Stimulated activated memory B cell treated with anti-CD40 and anti-IgM and Interleukin-4, amounts not matched to agents 10 μg/mL and 1 μg/mL and 100 μg/mL, for 72 hours (primary cell): ENCODE data around the gene MRPL40.

Experiments used
- ATAC-seq: fragments of 150-1000 bp; cut with Tn5 transposase; 2 replicates; pipeline ENCODE4 v1.10.0; 2021
- H3K27ac Mint-ChIP-seq: one replicate; pipeline ENCODE4 v1.8.0; 2022; ENCODE audit warnings: mild to moderate bottlenecking, mixed read lengths
- H3K27me3 Mint-ChIP-seq: one replicate; pipeline ENCODE4 v1.8.0; 2022; ENCODE audit warnings: mixed read lengths
- H3K36me3 Mint-ChIP-seq: one replicate; pipeline ENCODE4 v1.8.0; 2022; ENCODE audit warnings: mixed read lengths
- H3K4me1 Mint-ChIP-seq: one replicate; pipeline ENCODE4 v1.8.0; 2022; ENCODE audit warnings: mixed read lengths
- H3K4me3 Mint-ChIP-seq: one replicate; pipeline ENCODE4 v1.8.0; 2022; ENCODE audit warnings: mild to moderate bottlenecking, moderate library complexity, mixed read lengths
- H3K9me3 Mint-ChIP-seq: one replicate; pipeline ENCODE4 v1.8.0; 2022; ENCODE audit warnings: mixed read lengths

Gene MRPL40

GRCh38 chr22:19457828-19458428, 25.6 kb downstream of the MRPL40 start:
- Mint-ChIP-seq H3K4me3 (no peak overlapping the region), H3K36me3 (peaks cover 48% of the 10 kb centered on the region), H3K4me1 (no peaks in the 10 kb centered on the region), H3K27ac (no peak overlapping the region), H3K27me3 (no peaks in the 10 kb centered on the region), H3K9me3 (no peaks in the 10 kb centered on the region)
- no peak for ATAC-seq

- H3K4me3 Mint-ChIP-seq, result no peak overlapping the region
- no peaks in the 10 kb centered on the region for H3K4me1 Mint-ChIP-seq
- H3K27me3 Mint-ChIP-seq, result no peaks in the 10 kb centered on the region
- no peak overlapping the region for H3K27ac Mint-ChIP-seq
- H3K9me3 Mint-ChIP-seq, result no peaks in the 10 kb centered on the region
- no peak for ATAC-seq
- H3K36me3 Mint-ChIP-seq, result peaks cover 43% of the 10 kb centered on the region
These were observed 27.7 kb downstream of the MRPL40 start for GRCh38 chr22:19460036-19460435.

- peaks cover 41% of the 10 kb centered on the region for H3K36me3 Mint-ChIP-seq
- no peaks in the 10 kb centered on the region for H3K27me3 Mint-ChIP-seq
- no peaks in the 10 kb centered on the region for H3K4me1 Mint-ChIP-seq
- no peak for ATAC-seq
- no peak overlapping the region for H3K4me3 Mint-ChIP-seq
- no peak overlapping the region for H3K27ac Mint-ChIP-seq
- H3K9me3 Mint-ChIP-seq, result no peaks in the 10 kb centered on the region
These were observed 29.2 kb downstream of the MRPL40 start for GRCh38 chr22:19461506-19461905.

DNA sequence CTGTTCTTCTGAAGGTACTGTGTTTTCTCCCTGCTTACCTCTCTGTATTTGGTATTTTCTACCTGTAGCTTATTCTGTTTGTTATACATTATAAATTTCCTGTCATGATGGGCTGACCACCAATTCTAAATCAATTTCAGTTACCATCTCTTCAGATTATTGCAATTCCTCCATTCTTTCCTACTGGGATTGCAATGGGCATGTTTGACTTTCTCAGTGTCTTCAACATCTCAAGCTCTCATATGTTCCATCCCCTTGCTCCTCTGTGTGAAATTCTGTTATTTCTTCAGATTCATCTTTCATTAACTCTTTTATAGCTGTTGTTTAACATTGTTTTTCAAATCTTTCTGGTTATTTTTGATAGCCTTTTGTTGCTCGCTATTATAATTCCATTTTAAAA, 30.7 kb downstream of the MRPL40 start:
- H3K4me3 Mint-ChIP-seq, result no peak overlapping the region
- H3K27ac Mint-ChIP-seq, result no peak overlapping the region
- ATAC-seq, result no peak
- H3K27me3 Mint-ChIP-seq, result no peaks in the 10 kb centered on the region
- peaks cover 37% of the 10 kb centered on the region for H3K36me3 Mint-ChIP-seq
- H3K4me1 Mint-ChIP-seq, result no peaks in the 10 kb centered on the region
- H3K9me3 Mint-ChIP-seq, result no peaks in the 10 kb centered on the region

DNA sequence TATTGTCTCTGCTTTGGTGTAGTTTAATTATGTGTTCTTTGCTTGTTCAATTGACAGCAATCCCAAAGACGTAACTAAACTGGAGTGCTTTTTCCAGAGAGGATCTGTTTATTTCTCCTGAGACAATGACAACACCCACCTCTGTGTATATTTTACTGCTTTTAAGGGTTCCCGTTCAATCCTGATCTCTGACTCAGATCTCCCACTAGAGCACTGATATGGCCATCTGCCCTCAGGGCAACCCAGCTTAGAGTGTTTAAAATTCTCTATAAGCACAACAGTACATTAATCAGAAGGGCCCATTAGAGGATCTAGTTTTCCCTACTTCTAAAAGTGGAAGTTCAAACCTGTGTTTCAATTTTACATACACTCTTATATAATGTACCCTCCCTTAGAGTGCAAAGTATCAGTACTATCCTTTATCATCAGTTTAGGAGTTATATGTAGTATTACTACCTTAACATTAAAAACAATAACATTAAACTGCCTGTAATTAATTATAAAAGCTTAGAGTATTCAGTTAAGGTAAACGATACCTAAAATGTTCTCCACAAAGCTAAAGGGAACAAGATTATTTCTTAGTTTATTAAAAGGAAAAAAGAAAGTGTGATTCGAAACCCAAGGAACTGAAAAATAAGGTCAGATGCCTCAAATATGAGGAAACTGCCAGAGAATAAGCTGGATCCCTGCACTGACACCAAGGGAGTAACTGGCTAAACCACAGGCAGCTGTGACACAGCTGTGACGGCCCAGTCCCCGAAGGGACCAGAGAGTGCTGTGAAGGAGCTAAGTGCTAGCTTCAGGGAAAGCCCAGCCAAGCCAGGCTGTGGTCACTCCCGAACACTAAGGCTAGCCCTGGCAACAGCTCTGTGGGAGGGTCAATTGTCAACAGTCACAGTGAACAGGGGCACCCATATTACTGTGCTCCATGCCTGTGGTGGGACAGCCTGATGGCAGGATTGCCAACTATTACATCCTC, 31.4 kb downstream of the MRPL40 start:
- no peak for ATAC-seq
- H3K27ac Mint-ChIP-seq, result no peak overlapping the region
- H3K4me3 Mint-ChIP-seq, result no peak overlapping the region
- no peaks in the 10 kb centered on the region for H3K4me1 Mint-ChIP-seq
- H3K9me3 Mint-ChIP-seq, result no peaks in the 10 kb centered on the region
- no peaks in the 10 kb centered on the region for H3K27me3 Mint-ChIP-seq
- H3K36me3 Mint-ChIP-seq, result peaks cover 43% of the 10 kb centered on the region

- H3K36me3 Mint-ChIP-seq, result peaks cover 50% of the 10 kb centered on the region
- H3K27ac Mint-ChIP-seq, result no peak overlapping the region
These were observed 32.2 kb downstream of the MRPL40 start for GRCh38 chr22:19464546-19464945.

DNA sequence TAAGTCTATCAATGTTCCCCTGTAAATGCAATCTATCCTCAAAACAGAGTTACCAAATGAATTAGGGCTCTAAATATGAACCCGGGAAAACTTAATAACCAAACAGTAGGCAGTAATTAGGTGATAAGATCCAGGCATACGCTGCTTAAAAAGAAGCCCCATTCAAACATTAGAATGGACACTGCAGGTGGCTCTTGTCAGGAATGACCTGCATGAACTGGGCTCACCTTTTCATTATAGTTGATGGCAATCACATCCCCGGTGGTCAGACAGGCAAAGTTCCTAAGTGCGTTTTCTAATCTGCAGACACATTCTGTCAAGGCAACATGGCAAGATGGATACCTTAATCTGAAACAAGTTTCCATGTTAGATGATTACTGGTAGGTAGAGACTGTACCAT, 32.6 kb downstream of the MRPL40 start:
- Mint-ChIP-seq H3K4me1 (no peaks in the 10 kb centered on the region), H3K36me3 (peaks cover 54% of the 10 kb centered on the region), H3K4me3 (no peak overlapping the region), H3K27ac (no peak overlapping the region), H3K27me3 (no peaks in the 10 kb centered on the region), H3K9me3 (no peaks in the 10 kb centered on the region)
- no peak for ATAC-seq

More at GRCh38 chr22:19464546-19464945, 32.2 kb downstream of the MRPL40 start:
- H3K4me3 Mint-ChIP-seq, result no peak overlapping the region
- no peak for ATAC-seq
- H3K4me1 Mint-ChIP-seq, result no peaks in the 10 kb centered on the region
- H3K27me3 Mint-ChIP-seq, result no peaks in the 10 kb centered on the region
- no peaks in the 10 kb centered on the region for H3K9me3 Mint-ChIP-seq

DNA sequence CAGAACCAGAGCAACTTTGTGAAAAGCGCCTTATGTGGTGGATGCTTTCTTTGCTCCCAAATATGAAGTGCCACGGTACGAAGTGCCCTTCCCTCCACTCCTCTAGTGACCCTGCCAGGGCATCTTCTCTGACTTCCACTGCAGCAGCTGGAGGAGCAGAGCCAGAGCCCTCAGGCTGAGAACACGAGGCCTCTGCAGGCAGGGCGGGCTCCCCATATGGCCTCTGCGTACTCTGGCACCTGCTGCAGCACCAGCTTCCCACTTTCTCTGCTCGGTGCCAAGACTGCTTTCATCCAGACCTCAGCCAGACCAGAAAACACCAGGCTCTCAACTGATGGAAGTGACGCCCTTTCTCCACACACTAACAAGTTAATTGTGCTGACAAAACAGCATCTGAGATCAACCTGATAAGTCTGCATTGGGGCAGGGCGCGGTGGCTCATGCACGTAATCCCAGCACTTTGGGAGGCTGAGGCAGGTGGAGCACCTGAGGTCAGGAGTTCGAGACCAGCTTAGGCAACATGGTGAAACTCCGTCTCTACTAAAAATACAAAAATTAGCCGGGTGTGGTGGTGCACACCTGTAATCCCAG, 33.9 kb downstream of the MRPL40 start:
- Mint-ChIP-seq H3K36me3 (peaks cover 59% of the 10 kb centered on the region), H3K9me3 (no peaks in the 10 kb centered on the region), H3K27ac (no peak overlapping the region), H3K27me3 (no peaks in the 10 kb centered on the region), H3K4me1 (no peaks in the 10 kb centered on the region), H3K4me3 (no peak overlapping the region)
- no peak for ATAC-seq

GRCh38 chr22:19466848-19467752, 34.8 kb downstream of the MRPL40 start:
- H3K27ac Mint-ChIP-seq, result no peak overlapping the region
- peaks cover 68% of the 10 kb centered on the region for H3K36me3 Mint-ChIP-seq
- H3K27me3 Mint-ChIP-seq, result no peaks in the 10 kb centered on the region
- H3K4me3 Mint-ChIP-seq, result no peak overlapping the region
- H3K9me3 Mint-ChIP-seq, result no peaks in the 10 kb centered on the region
- ATAC-seq, result no peak
- H3K4me1 Mint-ChIP-seq, result no peaks in the 10 kb centered on the region

DNA sequence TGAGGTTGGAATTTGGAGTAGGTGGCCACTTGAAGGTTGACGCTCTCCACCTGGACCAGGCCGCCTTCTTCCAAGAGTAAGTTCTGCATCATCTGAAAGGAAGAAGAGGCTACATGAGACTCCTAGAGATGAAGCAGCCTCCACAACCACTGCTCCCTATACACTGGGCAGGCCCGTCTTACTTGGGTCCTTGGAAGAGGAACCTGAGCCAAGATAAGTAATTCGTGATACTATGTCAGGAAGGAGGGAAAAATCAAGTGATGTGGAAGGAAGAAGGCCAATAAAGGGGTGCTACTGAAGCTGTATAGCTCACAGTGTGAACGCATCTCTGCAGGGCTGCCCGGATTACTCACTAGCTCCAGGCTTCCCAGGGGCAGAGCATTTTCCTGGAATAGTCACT, 35.6 kb downstream of the MRPL40 start:
- Mint-ChIP-seq H3K9me3 (no peaks in the 10 kb centered on the region), H3K27me3 (no peaks in the 10 kb centered on the region), H3K4me1 (no peaks in the 10 kb centered on the region), H3K27ac (no peak overlapping the region), H3K4me3 (no peak overlapping the region), H3K36me3 (peaks cover 67% of the 10 kb centered on the region)
- no peak for ATAC-seq

DNA sequence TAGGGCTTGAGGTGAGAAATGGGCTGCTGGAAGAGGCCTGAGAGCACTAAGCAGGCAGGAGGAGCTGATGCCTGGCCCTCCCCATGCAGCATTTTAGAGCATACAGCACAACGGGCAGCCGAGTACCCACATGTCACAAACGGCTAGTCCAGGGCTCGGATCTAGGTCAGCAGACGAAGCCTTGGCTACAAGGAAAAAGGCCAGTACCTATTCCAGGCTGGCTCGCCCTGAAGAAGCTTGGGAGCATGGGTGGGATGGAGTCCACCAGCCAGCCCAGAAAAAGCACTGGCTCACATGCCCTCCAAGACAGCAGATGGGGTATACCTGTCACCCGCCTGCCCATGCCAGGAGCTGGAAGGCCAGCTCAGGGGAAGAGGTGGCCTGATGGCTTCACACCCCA, 37.1 kb downstream of the MRPL40 start:
- no peak for ATAC-seq
- Mint-ChIP-seq H3K36me3 (peaks cover 71% of the 10 kb centered on the region), H3K9me3 (no peaks in the 10 kb centered on the region), H3K27ac (no peak overlapping the region), H3K4me1 (no peaks in the 10 kb centered on the region), H3K27me3 (no peaks in the 10 kb centered on the region), H3K4me3 (no peak overlapping the region)

DNA sequence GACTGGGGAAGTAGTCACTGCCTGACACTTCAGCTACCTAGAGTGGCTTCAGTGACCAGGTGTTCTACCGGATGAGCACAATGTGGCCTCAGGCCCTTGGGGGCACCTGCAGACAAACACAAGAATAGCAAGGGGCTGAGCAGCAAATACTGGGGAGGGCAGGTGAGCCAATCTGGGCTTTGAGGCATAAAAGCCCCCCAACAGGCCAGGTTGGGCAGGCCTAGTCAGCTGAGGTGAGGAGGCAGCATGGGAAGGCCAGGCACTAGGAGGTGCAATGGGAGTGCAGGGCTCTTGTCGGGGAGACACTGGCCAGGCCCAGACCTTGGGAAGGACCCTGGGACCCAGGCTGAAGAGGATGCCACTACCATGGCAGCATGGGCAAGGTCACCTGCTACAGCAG, 37.7 kb downstream of the MRPL40 start:
- ATAC-seq, result no peak
- no peaks in the 10 kb centered on the region for H3K4me1 Mint-ChIP-seq
- H3K27me3 Mint-ChIP-seq, result no peaks in the 10 kb centered on the region
- H3K36me3 Mint-ChIP-seq, result peaks cover 67% of the 10 kb centered on the region
- H3K9me3 Mint-ChIP-seq, result no peaks in the 10 kb centered on the region
- no peak overlapping the region for H3K4me3 Mint-ChIP-seq
- no peak overlapping the region for H3K27ac Mint-ChIP-seq

- Mint-ChIP-seq H3K4me1 (peaks cover 12% of the 10 kb centered on the region), H3K27me3 (no peaks in the 10 kb centered on the region), H3K4me3 (no peak overlapping the region), H3K36me3 (peaks cover 61% of the 10 kb centered on the region), H3K27ac (no peak overlapping the region), H3K9me3 (no peaks in the 10 kb centered on the region)
- ATAC-seq, result no peak
These were observed 39.2 kb downstream of the MRPL40 start for GRCh38 chr22:19471572-19471971.

GRCh38 chr22:19472233-19472632, 39.9 kb downstream of the MRPL40 start:
- Mint-ChIP-seq H3K27ac (no peak overlapping the region), H3K27me3 (no peaks in the 10 kb centered on the region)

GRCh38 chr22:19473578-19473977, 41.2 kb downstream of the MRPL40 start:
- no peak for ATAC-seq
- Mint-ChIP-seq H3K27ac (no peak overlapping the region), H3K27me3 (no peaks in the 10 kb centered on the region), H3K4me1 (peaks cover 26% of the 10 kb centered on the region), H3K4me3 (no peak overlapping the region), H3K9me3 (no peaks in the 10 kb centered on the region), H3K36me3 (peaks cover 47% of the 10 kb centered on the region)

More at GRCh38 chr22:19472233-19472632, 39.9 kb downstream of the MRPL40 start:
- no peak for ATAC-seq
- H3K9me3 Mint-ChIP-seq, result no peaks in the 10 kb centered on the region
- no peak overlapping the region for H3K4me3 Mint-ChIP-seq
- H3K36me3 Mint-ChIP-seq, result peaks cover 61% of the 10 kb centered on the region
- H3K4me1 Mint-ChIP-seq, result peaks cover 15% of the 10 kb centered on the region
